ENCODE results near the gene MAGOHB.

Gene MAGOHB

DNA sequence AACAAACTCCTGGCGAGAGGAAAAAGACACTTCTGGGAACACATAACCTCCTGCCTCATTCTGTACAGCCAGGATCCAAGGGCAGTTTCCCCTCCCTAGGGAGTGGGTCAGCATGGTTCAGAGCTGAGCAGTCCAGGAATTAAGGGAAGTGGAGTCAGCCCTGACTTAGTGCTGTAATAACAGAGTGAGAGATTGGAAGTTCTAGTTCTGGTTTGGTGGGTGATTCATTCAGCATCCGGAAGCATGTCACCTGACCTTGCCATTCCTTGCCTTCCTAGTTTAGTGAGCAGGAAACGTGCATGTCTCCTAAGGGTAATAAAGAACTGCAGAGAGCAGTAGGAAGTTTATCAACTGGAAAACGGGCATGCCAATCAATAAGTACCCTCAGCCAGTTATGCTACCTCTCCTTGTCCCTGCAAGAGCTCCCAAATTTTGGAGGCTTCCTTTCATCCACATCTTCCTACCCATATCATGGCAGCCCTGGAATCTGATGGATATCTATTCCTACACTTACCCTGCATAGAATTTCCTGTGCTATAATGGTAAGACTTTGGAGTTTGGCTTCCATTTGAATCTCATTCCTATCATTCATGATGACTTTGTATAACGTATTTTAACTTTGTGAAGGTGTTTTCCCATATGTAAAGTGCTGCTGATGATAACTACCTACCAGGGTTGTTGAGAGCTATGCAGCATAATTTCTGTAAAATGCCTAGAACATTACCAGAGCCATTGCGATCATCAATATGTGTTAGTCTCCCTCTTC is 28.5 kb upstream of the MAGOHB start:
- CTCF ChIA-PET, result interaction anchor here (1.0 to 1.5 kb wide), 3 partner anchors 11 to 406 kb away, joined by 3 to 4 read pairs (median 3); no protein-coding TSS in a partner anchor
- no peak overlapping the region for H3K4me3 ChIP-seq (ENCODE audit: low read depth, low read length)
- no peak for DNase-seq (ENCODE audit: low read depth, low spot score)
- POLR2A ChIA-PET, result no interaction called here
- TF ChIP-seq, protein P1, sequence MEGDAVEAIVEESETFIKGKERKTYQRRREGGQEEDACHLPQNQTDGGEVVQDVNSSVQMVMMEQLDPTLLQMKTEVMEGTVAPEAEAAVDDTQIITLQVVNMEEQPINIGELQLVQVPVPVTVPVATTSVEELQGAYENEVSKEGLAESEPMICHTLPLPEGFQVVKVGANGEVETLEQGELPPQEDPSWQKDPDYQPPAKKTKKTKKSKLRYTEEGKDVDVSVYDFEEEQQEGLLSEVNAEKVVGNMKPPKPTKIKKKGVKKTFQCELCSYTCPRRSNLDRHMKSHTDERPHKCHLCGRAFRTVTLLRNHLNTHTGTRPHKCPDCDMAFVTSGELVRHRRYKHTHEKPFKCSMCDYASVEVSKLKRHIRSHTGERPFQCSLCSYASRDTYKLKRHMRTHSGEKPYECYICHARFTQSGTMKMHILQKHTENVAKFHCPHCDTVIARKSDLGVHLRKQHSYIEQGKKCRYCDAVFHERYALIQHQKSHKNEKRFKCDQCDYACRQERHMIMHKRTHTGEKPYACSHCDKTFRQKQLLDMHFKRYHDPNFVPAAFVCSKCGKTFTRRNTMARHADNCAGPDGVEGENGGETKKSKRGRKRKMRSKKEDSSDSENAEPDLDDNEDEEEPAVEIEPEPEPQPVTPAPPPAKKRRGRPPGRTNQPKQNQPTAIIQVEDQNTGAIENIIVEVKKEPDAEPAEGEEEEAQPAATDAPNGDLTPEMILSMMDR (IDR thresholded peaks at IDR 0.05; ENCODE audit: insufficient read depth, low read length, missing control alignments), result no peak

DNA sequence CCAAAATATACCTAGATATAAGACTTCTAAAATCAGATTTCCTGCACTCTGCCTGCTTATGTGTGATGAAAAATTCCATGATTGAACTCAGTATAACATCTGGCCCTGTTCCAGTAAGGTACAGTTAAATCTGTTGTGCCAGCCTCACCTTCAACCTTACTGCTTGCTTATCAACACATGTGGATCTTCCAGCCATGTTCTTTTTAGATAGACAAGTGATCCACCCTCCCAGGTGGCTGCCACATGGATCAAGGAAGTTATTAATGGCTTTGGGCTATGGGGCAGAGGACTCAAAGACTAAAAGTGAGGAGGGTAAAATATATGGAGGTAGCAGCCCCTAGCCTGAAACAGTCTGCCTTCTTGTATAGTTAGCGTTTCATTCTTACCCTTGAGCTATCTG is 25.3 kb upstream of the MAGOHB start:
- DNase-seq (ENCODE audit: low read depth, low spot score), result no peak
- ChIA-PET CTCF (interaction anchor here (0.9 kb wide), 1 partner anchor 16 kb away, joined by 3 read pairs; no protein-coding TSS in a partner anchor), POLR2A (no interaction called here)
- H3K4me3 ChIP-seq (ENCODE audit: low read depth, low read length), result no peak overlapping the region
- TF ChIP-seq, protein P1 (IDR thresholded peaks at IDR 0.05; ENCODE audit: insufficient read depth, low read length, missing control alignments), result no peak

DNA sequence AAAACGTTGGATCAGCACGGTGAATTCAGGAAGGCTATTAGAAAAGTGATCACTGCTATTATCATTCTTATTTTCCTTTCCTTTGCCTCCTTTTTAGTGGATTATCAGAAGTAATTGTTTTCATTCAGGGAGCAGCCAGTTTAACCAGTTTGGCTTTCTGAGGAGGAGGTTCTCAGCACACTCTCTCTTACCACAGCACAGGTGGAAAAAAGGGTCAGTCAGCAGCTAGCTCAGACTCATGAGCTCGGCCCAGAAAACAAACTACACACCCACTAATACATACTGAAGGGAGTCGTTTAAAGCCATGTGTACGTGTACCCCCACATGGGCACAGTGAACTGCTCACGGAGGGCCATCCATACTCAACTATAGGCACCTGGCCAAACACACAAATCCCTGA is 23.2 kb upstream of the MAGOHB start:
- ChIA-PET CTCF (no interaction called here), POLR2A (no interaction called here)
- H3K4me3 ChIP-seq (ENCODE audit: low read depth, low read length), result no peak overlapping the region
- DNase-seq (ENCODE audit: low read depth, low spot score), result no peak
- TF ChIP-seq, protein P1 (IDR thresholded peaks at IDR 0.05; ENCODE audit: insufficient read depth, low read length, missing control alignments), result no peak

DNA sequence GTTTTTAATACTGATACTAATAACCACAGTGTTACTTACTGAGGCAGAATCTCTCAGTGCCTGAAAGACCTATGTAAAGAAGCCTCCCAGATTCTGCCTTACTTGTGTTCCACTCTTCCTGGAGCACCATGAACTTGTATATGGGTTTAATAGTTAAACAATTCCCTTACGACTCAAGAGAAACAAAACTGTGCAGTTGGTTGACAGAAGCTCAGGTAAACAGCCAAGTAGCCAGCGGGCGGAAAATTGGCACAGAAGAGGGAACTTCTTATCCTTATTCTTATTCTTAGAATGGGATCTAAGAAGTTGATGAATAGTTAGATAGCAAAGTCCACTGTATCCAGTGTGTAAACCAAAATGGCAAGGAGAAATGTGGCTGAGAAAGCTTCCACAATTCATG is 22.7 kb upstream of the MAGOHB start:
- H3K4me3 ChIP-seq (ENCODE audit: low read depth, low read length), result no peak overlapping the region
- no peak for DNase-seq (ENCODE audit: low read depth, low spot score)
- POLR2A ChIA-PET, result no interaction called here
- CTCF ChIA-PET, result no interaction called here
- TF ChIP-seq, protein P1 (IDR thresholded peaks at IDR 0.05; ENCODE audit: insufficient read depth, low read length, missing control alignments), result no peak

DNA sequence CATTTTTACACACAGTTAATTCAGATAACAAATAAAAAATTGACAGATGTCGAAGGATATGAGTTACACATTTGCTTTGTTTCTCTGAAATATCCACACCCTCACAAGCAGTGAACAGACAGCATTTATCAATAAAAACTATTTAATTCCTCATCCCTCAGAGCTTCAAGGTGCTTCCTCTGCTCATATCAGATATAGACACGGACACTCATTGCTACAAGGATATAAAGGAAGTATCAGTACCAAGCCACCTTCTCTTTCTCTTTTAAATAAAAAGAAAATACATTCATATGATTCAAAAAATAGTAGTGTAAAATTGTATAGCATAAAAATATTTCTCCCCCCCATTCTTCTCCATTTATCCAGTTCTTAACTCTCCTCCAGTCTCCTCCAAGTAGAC is 21.9 kb upstream of the MAGOHB start:
- DNase-seq (ENCODE audit: low read depth, low spot score), result no peak
- ChIA-PET CTCF (interaction anchor here (0.9 to 1.2 kb wide), 2 partner anchors 28 to 40 kb away, joined by 3 to 4 read pairs; no protein-coding TSS in a partner anchor), POLR2A (no interaction called here)
- H3K4me3 ChIP-seq (ENCODE audit: low read depth, low read length), result no peak overlapping the region
- TF ChIP-seq, protein P1 (IDR thresholded peaks at IDR 0.05; ENCODE audit: insufficient read depth, low read length, missing control alignments), result no peak

DNA sequence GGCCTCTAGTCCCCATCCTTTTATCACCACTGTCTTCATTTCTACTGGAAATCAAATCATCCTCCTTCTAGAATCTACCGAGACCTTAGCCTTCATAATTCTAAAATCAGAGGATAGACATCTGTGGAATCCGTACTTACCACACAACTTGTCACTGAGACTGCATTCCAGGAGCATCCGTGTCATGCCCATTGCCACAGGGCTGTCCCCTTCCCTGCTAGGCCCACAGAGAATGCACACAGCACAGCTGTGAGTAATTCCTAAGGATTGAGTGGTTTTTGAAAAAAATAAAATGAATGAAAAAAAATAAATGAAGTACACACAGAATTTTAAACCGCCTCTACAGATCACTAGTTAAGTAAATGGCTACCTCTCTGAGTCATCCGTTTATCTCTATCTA is 21.0 kb upstream of the MAGOHB start:
- H3K4me3 ChIP-seq (ENCODE audit: low read depth, low read length), result no peak overlapping the region
- ChIA-PET CTCF (interaction anchor here (0.9 to 1.2 kb wide), 2 partner anchors 27 to 41 kb away, joined by 3 to 4 read pairs; no protein-coding TSS in a partner anchor), POLR2A (no interaction called here)
- DNase-seq (ENCODE audit: low read depth, low spot score), result peak; percentile 63
- TF ChIP-seq, protein P1 (IDR thresholded peaks at IDR 0.05; ENCODE audit: insufficient read depth, low read length, missing control alignments), result no peak
